ENCODE measurements around the gene JPH3.
"Not testable (repeated sequence)": the region's sequence is repeated elsewhere in the genome, so short reads cannot be mapped to it uniquely, and the experiment has no call there.

The JPH3 gene

GRCh38 chr16:87722590-87723225 lies 120.4 kb downstream of the JPH3 start:
- no peak for DNase-seq

GRCh38 chr16:87723226-87723623 lies 120.9 kb downstream of the JPH3 start:
- DNase-seq, result no peak

- DNase-seq, result no peak
These were observed 122.4 kb downstream of the JPH3 start for GRCh38 chr16:87724490-87725291.

GRCh38 chr16:87725596-87726235 lies 123.4 kb downstream of the JPH3 start:
- DNase-seq, result no peak

GRCh38 chr16:87726577-87726976 lies 124.3 kb downstream of the JPH3 start:
- not testable (repeated sequence) for DNase-seq

GRCh38 chr16:87727346-87727745 lies 125.0 kb downstream of the JPH3 start:
- DNase-seq, result no peak

- DNase-seq, result no peak
These were observed 125.7 kb downstream of the JPH3 start for GRCh38 chr16:87728026-87728425.

- no peak for DNase-seq
These were observed 127.1 kb downstream of the JPH3 start for GRCh38 chr16:87729266-87729954.

- DNase-seq, result no peak
These were observed 129.3 kb downstream of the JPH3 start for GRCh38 chr16:87731607-87732006.

GRCh38 chr16:87733190-87733589 lies 130.9 kb downstream of the JPH3 start:
- DNase-seq, result no peak

- DNase-seq, result no peak
These were observed 132.3 kb downstream of the JPH3 start for GRCh38 chr16:87734644-87735043.

- no peak for DNase-seq
These were observed 133.1 kb downstream of the JPH3 start for GRCh38 chr16:87735270-87736007.

GRCh38 chr16:87736008-87736382 lies 133.7 kb downstream of the JPH3 start:
- DNase-seq, result no peak

- no peak for DNase-seq
These were observed 137.5 kb downstream of the JPH3 start for GRCh38 chr16:87739801-87740200.

GRCh38 chr16:87740441-87740840 lies 138.1 kb downstream of the JPH3 start:
- no peak for DNase-seq

- no peak for DNase-seq
These were observed 138.7 kb downstream of the JPH3 start for GRCh38 chr16:87740909-87741424.

- DNase-seq, result no peak
These were observed 139.6 kb downstream of the JPH3 start for GRCh38 chr16:87741700-87742415.

- DNase-seq, result no peak
These were observed 140.6 kb downstream of the JPH3 start for GRCh38 chr16:87742781-87743490.

- DNase-seq, result no peak
These were observed 142.6 kb downstream of the JPH3 start for GRCh38 chr16:87744750-87745514.

GRCh38 chr16:87746178-87746577 lies 143.9 kb downstream of the JPH3 start:
- DNase-seq, result no peak

All from stimulated activated naive CD4-positive, alpha-beta T cell treated with Interleukin-2 at 50 U/mL for 16 hours (primary cell).